ENCODE data around the gene KLHL35. TPM values are rescaled to one million over a fixed set of nuclear protein-coding genes. Genes with fewer than 3 reads are reported as not detected.
A peak's percentile ranks its signal among the peaks of the same experiment; 100 is the strongest.

Gene KLHL35
- total RNA-seq, 2 experiments from 2014 or later = 0.21 TPM; not detected in 1

- Histone ChIP-seq H2AFZ (ENCODE audit: low read length) (no peak overlapping the region), H3K27ac (ENCODE audit: low read depth, low read length, poor library complexity, severe bottlenecking) (no peak overlapping the region), H3K4me2 (ENCODE audit: low read length) (no peak overlapping the region), H3K4me3 (ENCODE audit: low read depth, low read length, poor library complexity, severe bottlenecking) (no peak overlapping the region), H4K20me1 (ENCODE audit: insufficient read depth, low read length) (no peaks in the 10 kb centered on the region), H3K9me3 (ENCODE audit: low read length) (no peaks in the 10 kb centered on the region), H3K4me1 (ENCODE audit: insufficient read depth, low read length, poor library complexity, severe bottlenecking) (peaks cover 23% of the 10 kb centered on the region), H3K79me2 (ENCODE audit: insufficient read depth, low read depth, low read length) (no peaks in the 10 kb centered on the region), H3K36me3 (ENCODE audit: insufficient read depth, low read length) (no peaks in the 10 kb centered on the region), H3K9me2 (ENCODE audit: insufficient read depth, low read length) (no peaks in the 10 kb centered on the region)
- no peak for DNase-seq (ENCODE audit: low spot score)
- no TSS peak for BruUV-seq (replicated peaks)
- ChIA-PET CTCF (ENCODE audit: unreplicated experiment) (interaction anchor here (0.6 kb wide), 1 partner anchor 78 kb away, joined by 3 read pairs; the partner anchor contains the start of gene RPS3), POLR2A (interaction anchor here (0.5 to 1.5 kb wide), 3 partner anchors 25 to 1150 kb away, joined by 3 to 5 read pairs (median 3); no protein-coding TSS in a partner anchor)
- TF ChIP-seq EZH2phosphoT487 (IDR thresholded peaks at IDR 0.05; ENCODE audit: borderline replicate concordance, low read depth, low read length) = no peak
- TF ChIP-seq, protein P1, sequence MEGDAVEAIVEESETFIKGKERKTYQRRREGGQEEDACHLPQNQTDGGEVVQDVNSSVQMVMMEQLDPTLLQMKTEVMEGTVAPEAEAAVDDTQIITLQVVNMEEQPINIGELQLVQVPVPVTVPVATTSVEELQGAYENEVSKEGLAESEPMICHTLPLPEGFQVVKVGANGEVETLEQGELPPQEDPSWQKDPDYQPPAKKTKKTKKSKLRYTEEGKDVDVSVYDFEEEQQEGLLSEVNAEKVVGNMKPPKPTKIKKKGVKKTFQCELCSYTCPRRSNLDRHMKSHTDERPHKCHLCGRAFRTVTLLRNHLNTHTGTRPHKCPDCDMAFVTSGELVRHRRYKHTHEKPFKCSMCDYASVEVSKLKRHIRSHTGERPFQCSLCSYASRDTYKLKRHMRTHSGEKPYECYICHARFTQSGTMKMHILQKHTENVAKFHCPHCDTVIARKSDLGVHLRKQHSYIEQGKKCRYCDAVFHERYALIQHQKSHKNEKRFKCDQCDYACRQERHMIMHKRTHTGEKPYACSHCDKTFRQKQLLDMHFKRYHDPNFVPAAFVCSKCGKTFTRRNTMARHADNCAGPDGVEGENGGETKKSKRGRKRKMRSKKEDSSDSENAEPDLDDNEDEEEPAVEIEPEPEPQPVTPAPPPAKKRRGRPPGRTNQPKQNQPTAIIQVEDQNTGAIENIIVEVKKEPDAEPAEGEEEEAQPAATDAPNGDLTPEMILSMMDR (conservative IDR thresholded peaks at IDR 0.05; ENCODE audit: low read length) = no peak
- intact Hi-C loops (cut with micrococcal nuclease; ENCODE audit: unreplicated experiment) = no loop called here
Observed at GRCh38 chr11:75476739-75477613, 44.0 kb upstream of the KLHL35 start.

DNA sequence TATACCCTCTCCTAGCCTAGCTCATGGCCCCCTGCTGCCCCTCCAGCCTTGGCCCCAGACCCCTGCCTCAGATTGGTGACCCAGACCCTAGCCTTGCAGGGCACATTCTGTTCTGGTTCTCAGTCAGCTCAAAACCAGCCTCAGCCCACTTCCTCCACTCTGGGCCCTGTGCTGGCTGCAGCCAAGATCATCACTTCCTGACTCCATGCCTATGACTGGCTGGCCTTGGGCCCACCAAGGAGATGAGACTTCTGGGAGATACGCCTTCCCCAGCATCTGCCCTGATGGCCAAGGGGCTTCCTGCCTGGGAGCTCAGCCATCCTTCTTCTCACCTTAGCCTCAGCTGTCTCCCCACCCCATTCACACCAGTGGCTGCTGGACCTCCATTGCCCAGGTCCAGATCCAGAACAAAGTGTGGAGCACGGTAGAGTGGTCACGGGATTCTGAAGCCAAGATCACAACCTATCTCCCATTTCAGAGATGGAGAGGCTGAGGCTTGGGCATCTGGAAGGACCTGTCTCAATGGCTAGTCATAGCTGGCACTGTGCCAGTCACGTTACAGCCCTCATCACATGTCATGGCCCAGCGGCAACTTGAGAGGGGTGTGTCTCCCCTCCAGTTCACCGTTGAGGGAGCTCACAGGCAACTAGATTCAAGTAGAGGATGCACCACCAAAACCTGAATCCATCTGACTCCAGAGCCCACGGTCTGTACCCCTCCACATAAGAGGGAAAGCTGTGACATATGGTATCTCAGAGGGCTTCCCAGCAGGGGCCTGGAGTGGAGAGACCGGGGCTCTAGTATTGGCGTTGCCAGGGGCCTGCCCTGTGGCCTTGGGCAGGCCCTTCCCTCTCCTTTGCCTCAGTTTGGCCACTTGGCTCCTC, 43.0 kb upstream of the KLHL35 start:
- Histone ChIP-seq H3K27ac (ENCODE audit: low read depth, low read length, poor library complexity, severe bottlenecking) (no peak overlapping the region), H3K36me3 (ENCODE audit: insufficient read depth, low read length) (no peaks in the 10 kb centered on the region), H2AFZ (ENCODE audit: low read length) (peak overlapping the region; percentile 50; the same call in 1 of the 2 replicates), H3K9me3 (ENCODE audit: low read length) (no peaks in the 10 kb centered on the region), H3K4me1 (ENCODE audit: insufficient read depth, low read length, poor library complexity, severe bottlenecking) (peaks cover 23% of the 10 kb centered on the region), H3K9me2 (ENCODE audit: insufficient read depth, low read length) (no peaks in the 10 kb centered on the region), H3K79me2 (ENCODE audit: insufficient read depth, low read depth, low read length) (no peaks in the 10 kb centered on the region), H3K4me3 (ENCODE audit: low read depth, low read length, poor library complexity, severe bottlenecking) (no peak overlapping the region), H3K4me2 (ENCODE audit: low read length) (peak overlapping the region; percentile 37), H4K20me1 (ENCODE audit: insufficient read depth, low read length) (no peaks in the 10 kb centered on the region)
- intact Hi-C loops (cut with micrococcal nuclease; ENCODE audit: unreplicated experiment) = no loop called here
- no TSS peak for BruUV-seq (replicated peaks)
- POLR2A ChIA-PET = interaction anchor here (0.5 to 0.7 kb wide), 2 partner anchors 107 to 1843 kb away, joined by 3 read pairs; no protein-coding TSS in a partner anchor
- CTCF ChIA-PET (ENCODE audit: unreplicated experiment) = interaction anchor here (0.6 kb wide), 1 partner anchor 77 kb away, joined by 3 read pairs; the partner anchor contains the start of gene RPS3
- peak; percentile 8 for DNase-seq (ENCODE audit: low spot score)
- TF ChIP-seq, protein P1 (conservative IDR thresholded peaks at IDR 0.05; ENCODE audit: low read length) = no peak
- no peak for TF ChIP-seq EZH2phosphoT487 (IDR thresholded peaks at IDR 0.05; ENCODE audit: borderline replicate concordance, low read depth, low read length)
